Fibroblast of gingiva (primary cell): ENCODE measurements around the gene MRPL37.

ENCODE experiments used
- DNase-seq: peaks from one replicate; pipeline ENCODE4 v3.0.0-alpha.2; 2011; ENCODE audit warnings: low read depth

MRPL37 gene

DNA sequence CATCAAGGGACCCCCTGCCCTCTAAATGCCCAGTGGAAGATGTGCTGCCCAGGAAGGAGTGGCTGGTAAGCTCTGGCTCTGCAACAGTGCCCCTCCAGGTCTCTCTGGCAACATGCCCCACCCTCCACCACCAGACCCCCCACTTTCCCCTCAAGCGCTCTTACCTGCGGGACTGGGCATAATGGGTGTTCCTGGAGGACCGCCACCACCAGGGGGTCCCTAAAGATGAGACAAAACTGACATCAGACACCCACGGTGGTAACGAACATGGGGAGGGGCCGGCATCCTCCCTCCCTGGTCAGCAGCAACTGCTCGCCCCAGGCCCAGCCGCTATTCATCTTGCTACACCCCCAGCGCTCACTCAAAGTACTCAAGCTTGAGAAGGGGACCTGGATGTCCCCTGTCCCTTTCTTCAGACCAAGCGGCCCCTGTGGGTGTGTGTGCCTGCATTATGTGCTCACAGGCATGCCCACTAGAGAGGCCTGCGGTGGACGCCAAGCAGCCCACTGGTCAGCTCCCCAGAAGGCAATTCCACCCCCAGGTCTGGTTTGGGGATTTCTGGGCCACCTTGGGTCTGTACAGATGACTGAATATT is 40.9 kb downstream of the MRPL37 start:
- DNase-seq, result no peak

DNA sequence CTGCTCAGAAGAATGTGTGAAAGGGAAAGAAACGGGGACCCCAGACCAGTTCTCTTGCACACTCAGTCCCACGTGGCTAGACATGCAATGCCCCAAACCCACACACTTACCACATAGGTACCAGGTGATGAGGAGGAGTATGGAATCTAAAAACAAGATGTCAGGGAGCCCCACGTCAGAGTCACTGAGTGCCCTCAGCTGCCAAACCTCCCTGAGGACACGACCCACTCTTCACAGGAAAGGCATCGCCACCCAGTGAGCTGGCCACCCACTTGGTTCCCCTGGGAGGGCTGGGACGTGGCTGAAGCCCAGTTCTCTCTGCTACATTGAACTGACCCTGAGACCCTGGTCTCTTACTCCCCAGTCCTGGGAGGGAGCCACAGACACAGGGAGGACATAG is 41.4 kb downstream of the MRPL37 start:
- DNase-seq, result no peak

- DNase-seq, result no peak
Observed at GRCh38 chr1:54243022-54243421, 43.1 kb downstream of the MRPL37 start.

DNA sequence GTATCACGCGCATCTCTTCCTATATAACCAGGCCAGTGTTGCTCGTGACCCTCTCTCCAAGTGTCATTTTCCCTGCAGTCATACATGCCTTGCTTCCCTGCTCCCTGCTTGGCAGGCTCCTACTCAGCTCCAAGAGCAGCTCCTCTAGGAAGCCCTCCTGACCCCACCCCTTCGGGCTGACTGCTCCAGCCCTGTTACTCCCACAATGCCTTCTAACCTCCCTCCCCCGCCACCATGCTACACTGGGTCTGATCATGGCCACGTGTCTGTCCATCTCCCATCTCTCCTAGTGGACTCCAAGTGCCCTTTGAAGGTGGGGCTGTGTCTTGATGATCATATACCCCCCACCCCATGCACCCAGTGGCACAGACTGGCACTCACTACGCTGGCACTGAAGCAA is 44.7 kb downstream of the MRPL37 start:
- no peak for DNase-seq

DNA sequence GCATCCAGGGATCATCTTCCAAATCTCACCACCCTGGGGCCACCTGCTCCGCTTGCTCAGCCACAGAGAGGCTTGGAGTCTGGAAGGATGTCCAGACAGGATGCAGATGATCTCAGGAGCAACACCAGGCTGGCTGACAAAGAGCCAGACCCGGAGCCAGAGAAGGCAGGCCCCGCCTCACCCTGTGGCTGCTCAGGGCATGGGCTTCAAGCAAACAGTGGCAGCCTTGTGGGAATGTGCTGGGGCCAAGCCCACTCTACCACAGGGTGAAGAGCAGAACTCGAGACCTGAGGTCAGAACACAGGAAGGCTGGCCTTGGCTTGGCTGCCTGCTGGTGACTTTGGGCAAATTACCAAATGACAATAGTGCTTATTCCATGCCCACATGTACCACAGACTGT is 45.5 kb downstream of the MRPL37 start:
- no peak for DNase-seq

DNA sequence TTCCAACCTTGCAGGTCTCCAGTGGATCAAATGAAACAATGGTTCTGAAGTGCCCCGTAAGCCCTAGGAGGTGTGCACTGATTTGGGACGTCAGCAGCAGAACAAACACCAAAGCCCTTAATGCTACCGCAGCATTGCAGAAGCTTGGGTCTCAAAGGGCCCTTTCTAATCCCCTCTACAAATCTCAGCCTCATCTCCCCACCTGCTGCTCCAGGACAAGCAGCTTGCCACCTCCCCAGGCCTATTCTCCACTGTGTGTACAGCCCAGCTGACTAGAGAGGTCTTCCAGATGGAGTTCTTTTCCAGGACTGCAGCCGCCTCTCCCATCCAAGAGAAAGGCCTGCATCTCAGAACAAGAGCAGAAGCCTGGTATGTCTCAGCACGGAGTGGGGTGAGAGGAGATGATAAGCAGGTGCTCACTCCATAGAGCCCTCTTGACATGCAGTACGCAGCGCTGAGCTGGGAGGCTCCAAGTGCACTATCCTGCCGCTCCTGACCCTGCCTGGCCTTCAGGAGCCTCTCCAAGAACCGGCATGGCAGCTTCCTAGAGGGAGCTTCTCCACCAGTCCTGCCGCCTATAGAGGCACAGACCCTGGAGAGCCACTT is 46.3 kb downstream of the MRPL37 start:
- DNase-seq, result no peak

DNA sequence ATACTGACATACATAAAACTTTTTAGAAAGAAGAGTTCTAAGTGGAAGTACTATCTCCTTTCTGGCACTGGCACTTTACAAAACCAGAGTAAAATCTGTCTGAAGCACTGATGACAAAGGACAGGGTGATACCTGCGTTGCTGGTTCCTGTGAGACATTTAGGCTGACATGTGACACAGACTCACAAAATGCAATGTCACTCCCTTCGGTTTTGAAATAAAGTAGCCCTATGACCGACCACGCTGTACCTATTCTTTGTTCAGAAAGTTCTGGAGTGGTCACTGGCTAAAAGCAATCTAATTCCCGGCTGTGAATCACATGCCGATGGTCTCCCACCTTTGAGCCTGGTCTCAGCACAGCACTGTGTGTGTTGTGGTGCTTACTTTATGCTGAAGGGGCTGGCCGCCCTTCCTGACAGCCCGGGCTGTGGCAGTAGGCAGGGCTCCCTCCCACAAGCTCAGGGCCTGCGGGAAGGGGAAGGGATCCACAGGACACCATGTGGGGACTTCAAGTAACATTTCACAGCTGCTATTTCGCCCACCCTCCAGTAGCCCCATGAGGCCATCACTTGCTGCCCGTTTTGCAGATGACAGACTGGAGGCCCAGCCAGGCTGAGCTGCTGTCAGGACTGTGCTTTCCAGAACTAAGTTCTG is 48.0 kb downstream of the MRPL37 start:
- no peak for DNase-seq

GRCh38 chr1:54248966-54249365 is 49.0 kb downstream of the MRPL37 start:
- peak; percentile 10 for DNase-seq

DNA sequence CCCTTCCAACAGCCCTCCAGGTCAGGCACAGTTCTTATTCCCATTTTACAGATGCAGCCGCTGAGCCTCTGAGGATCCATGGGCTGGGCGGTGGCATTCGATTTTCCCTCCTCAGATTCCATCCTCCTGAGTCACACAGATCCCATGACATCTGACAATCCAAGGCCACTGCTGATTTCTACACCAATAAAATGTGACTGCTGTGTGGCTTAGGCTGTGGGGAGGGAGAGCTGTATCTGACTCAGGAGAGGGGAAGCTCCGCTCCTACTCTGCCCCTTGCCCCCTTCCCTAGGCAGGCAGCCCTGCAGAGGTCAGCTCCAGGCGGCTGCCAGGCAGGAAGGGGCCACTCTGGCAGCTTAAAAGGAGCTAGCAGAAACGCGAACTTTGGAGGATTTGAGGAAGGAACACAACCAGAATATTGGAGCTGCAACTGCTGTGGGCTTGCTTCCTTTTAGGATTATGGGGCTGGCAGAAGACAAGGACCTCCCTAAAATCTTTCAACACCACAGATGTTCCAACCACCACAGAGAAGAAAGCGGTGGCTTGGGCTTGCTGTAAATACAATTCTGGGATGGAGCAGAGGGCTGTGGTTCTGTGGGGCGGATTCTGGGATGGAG is 50.0 kb downstream of the MRPL37 start:
- peak; percentile 69 for DNase-seq

GRCh38 chr1:54250670-54251069 is 50.7 kb downstream of the MRPL37 start:
- DNase-seq, result no peak

- no peak for DNase-seq
Observed at GRCh38 chr1:54252371-54252936, 52.5 kb downstream of the MRPL37 start.

- peak; percentile 69 for DNase-seq
Observed at GRCh38 chr1:54253480-54253879, 53.5 kb downstream of the MRPL37 start.

- DNase-seq, result no peak
Observed at GRCh38 chr1:54254055-54254454, 54.1 kb downstream of the MRPL37 start.

GRCh38 chr1:54255026-54255702 is 55.2 kb downstream of the MRPL37 start:
- DNase-seq, result peak; percentile 28

DNA sequence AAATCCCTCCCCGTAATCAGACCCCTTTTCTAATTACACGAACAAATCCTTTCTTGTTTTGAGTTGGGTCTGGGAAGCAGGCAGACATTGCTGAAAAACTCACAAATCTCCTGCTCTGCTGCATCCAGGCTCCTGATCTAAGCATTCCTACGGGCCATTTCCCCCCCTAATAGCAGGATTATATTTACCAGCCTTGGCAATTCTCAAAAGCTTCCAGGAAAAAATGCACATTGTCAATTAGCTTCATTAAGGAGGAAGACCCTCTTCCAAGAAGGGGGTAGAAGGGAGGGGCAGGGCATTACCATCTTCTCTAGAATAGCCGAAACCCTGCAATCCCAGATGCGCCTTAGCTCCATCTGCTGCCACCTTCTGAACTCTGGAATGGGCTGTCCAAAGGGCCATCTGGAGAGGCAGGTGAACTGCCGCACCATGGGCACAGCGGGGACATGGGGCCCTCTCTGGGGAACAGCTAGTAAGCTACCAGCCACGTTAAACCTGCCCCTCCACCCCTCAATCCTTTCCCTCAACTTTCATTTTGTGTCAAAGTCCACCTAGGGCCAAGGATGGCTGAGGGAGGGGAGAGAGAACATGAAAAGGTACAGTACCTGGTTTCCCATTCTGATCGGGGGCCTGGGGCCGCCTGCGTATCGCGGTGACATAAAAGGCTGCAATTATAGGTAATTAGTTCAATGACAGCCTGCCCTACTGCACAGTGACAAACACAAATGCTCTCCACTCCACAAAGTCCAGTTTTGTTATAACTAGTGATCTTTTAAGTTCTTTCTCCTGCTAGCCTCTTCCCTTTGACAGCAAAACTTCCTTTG is 56.8 kb downstream of the MRPL37 start:
- no peak for DNase-seq

DNA sequence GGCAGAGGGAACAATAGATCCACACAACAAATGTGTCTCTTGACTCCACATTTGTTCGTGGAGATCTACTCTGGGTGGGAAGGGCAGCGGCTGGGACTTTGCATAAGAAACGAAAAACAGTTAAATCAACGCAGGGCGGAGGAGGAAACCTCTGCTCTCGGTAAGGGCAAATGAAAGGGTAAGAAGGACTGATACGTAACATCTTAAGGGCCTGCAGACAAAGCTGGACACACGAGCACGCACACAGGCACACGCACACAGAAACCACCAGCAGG is 57.3 kb downstream of the MRPL37 start:
- DNase-seq, result no peak

GRCh38 chr1:54257876-54258275 is 57.9 kb downstream of the MRPL37 start:
- DNase-seq, result no peak

DNA sequence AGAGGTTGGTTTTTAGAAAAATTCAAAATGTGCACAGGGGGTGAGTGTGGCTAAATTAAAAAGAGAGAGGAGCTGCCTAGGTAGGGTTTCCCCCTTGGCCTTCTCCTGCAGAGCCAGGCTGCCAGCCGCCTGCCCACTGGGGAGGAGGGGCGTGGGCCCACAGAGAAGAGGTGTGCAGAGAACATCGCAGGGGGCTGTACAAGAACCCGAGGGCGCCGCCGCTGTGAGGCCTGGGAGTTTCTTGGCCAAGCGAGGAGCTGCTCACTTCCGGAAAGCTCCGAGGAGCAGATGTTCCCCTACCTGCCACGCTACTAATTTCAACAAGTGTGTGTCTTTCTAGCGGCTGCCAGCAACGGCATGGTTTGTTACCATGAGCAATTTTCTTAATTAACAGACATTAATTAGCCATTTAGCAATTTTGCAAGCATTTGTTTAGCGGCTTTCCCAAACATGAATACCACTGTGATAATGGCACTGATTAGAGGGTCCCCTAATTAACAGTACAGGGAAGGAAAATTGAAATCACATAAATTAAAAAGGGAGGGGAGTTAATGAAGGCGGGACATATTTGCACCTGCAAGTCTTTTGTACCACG is 59.7 kb downstream of the MRPL37 start:
- DNase-seq, result no peak

- no peak for DNase-seq
Observed at GRCh38 chr1:54260810-54261209, 60.8 kb downstream of the MRPL37 start.

DNA sequence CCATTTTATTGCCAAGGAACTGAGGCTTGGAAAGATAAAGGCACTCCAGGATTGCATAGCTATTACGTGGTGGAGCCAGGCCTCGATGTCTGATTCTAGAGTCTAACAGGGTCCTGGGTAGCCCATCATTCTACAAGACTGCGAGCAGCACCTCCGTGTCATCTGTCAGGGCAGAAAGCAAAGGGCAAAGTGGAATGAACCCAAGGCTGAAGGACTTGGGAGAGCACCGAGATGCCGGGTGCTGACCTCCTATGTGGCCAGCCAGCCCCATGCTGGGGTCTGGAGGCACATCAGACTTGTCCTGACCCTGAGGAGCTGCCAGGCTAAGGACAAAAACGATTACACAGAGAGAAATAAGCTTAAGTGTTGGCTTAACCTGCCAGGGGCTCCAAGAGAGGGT is 62.3 kb downstream of the MRPL37 start:
- DNase-seq, result no peak

DNA sequence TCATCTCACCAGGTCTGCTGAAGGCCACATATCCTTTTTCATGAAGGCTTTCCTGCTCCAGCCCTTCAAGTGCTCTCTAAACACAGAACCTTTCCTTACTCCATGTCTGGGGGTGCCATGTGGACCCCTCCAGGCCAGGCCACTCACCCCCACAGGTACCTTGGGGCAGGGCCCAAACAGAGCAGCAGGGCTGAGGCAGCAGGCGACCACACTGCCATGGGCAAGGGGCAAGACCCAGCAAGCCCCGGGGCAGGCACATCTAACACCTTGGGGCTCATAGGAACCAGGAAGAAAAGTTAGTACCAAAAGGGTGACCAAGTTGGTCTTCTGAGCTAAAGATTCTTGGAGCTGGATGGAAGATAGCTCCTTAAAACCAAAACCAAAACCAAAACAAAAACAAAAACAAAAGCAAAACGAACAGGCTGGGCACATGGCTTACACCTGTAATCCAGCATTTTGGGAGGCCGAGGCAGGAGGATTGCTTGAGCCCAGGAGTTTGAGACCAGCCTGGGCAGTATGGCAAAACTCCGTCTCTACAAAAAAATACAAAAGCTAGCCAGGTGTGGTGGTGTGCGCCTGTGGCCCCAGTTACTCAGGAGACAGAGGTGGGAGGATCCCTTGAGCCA is 63.7 kb downstream of the MRPL37 start:
- DNase-seq, result no peak
